GM18861 (cell line): ENCODE results near the gene KDM8.
"Not testable (repeated sequence)": the region's sequence is repeated elsewhere in the genome, so short reads cannot be mapped to it uniquely, and the experiment has no call there.

ENCODE experiments used
- ATAC-seq: cut with Tn5 transposase; IDR thresholded peaks from one replicate; pipeline ENCODE4 v1.9.1; 2021; ENCODE audit not compliant: unreplicated experiment

Gene KDM8

GRCh38 chr16:27190316-27190871 lies 12.9 kb upstream of the KDM8 start:
- ATAC-seq: no peak

DNA sequence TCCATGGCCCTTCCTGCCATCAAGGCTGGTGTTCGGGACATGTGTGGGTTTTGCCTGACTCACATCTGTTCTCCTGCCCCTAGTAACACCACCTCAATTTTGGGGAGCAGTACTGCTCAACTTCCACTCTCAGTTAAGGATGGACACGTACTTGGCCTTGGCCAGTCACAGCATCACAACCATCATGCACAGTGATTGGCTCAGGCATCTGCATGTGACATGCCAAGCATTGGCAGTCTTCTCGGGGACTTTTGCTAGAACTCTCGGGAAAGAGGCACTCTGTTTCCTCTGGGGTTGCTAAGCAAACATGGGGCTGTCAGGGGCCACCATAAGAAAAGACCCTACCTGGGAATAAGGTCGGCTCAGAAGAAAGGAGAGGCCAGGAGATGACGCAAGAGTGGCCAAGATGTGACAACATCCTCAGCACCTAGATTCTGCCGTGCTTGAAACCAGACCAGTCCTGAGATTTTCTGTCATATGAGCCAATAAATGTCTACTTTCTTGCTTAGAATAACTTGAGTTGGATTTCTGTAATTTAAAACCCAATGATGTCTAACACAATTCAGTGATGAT lies 11.9 kb upstream of the KDM8 start:
- ATAC-seq: no peak

- no peak for ATAC-seq
Observed at GRCh38 chr16:27193300-27193990, 9.9 kb upstream of the KDM8 start.

- ATAC-seq: no peak
Observed at GRCh38 chr16:27195076-27195741, 8.1 kb upstream of the KDM8 start.

GRCh38 chr16:27195941-27196595 lies 7.3 kb upstream of the KDM8 start:
- no peak for ATAC-seq

- no peak for ATAC-seq
Observed at GRCh38 chr16:27197004-27197403, 6.3 kb upstream of the KDM8 start.

DNA sequence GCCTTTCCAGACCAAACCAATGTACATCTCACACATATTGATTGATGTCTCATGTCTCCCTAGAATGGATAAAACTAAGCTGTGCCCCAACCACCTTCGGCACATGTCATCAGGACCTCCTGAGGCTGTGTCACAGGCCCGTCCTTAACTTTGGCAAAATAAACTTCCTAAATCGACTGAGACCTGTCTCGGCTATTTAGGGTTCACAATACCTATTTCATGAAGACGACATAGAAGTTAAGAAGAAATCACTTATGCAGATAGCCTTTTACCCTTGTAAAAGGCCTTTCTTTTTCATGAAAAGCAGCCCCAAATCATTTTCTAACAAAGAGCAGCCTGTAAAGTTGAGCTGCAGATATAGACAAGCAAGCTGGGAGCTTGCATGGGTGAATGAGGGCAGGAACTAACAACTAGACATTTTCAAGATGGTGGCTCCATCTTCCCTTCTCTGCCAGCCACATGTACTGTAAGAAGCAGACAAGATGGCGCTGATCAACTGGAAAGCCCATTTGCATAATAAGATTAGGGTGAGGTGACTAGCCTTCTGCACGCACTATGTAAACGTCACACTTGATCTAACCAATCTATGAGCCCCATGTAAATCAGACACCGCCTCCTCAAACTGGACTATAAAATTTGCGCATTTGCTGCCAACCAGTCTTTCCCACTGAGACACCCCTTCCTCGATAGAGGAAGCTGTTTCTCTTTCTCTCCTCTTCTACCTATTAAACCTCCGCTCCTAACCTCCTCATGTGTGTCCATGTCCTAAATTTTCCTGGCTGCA lies 4.7 kb upstream of the KDM8 start:
- no peak for ATAC-seq

GRCh38 chr16:27199235-27199586 lies 4.1 kb upstream of the KDM8 start:
- ATAC-seq: no peak

DNA sequence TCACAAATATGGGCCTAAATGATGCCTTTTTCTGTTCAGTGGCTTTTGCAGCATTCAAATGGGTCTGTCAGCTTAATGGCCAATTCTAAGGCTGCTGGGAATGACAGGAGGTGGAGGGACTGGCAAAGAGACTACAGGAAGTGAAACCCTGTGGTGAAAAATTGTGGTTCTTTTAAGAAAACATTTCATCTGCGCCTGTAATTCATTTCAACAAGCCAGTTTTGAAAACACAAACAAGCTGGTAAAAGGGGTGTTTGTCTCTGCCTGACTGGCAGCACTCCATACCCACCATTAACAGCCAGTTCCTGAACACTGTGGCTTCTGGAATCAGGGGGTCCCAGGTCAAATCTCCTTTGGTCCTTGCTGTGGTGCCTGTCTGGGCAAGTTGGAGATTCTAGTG lies 3.6 kb upstream of the KDM8 start:
- ATAC-seq: peak; percentile 30

- ATAC-seq: not testable (repeated sequence)
Observed at GRCh38 chr16:27200914-27201313, 2.4 kb upstream of the KDM8 start.

DNA sequence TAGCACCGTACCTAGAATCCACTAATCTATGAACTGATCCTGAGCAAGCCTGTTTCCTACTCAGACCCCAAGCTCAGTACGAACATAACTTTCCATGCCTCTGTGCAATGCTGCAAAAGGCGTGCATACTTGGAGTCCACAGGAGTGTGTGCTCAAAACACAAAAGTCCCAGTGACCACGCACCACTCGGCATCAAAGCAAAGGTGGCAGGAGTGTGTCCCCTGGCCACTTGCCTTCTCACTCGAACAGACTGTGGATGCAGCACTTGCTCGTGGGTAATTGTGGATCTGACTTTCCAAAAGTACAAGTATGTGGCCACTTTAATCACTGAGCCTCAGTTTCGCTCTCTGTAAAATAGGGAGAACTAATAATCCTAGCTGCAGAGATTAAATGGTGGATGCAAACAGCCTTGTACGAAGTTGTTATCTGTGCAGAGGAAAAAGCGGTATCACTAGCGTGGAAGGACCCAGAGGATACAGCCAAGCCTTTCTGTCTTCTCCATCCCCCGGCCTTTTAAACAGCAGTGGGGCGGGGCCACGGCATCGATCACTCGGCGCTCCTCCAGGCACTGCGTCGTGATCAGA lies 311 bp upstream of the KDM8 start:
- ATAC-seq: peak; percentile 37

- ATAC-seq: no peak
Observed at GRCh38 chr16:27204312-27204915, 1.1 kb downstream of the KDM8 start.

- ATAC-seq: no peak
Observed at GRCh38 chr16:27205423-27206065, 2.2 kb downstream of the KDM8 start.

GRCh38 chr16:27207121-27207520 lies 3.8 kb downstream of the KDM8 start:
- not testable (repeated sequence) for ATAC-seq

DNA sequence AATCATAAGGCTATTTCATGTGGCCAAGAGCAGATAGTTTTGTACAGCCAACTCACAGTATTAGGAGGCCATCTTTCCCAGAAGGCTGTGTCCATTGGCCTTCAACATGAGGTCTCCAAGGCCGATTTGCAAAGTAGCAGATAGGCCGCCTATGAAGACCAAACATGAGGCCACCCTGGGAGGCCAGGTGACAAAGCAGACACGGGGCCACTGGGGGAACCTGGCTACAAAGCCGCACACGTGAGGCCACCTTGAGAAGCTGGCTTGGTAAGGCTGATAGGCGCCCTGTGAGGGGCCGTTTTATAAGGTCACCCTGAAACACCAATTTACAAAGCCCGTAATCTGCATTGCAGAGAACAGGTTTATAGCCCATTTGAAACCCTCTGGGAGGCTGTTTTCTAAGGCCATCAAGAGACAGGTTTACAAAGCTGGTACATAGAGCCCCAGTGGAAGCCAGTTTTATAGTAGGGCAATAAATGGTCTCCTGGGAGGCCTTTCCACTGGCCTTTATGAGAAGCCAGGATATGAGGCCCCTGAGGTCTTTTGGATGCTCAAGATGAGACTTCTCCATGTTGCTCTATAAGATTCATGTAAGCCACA lies 4.9 kb downstream of the KDM8 start:
- ATAC-seq: no peak

DNA sequence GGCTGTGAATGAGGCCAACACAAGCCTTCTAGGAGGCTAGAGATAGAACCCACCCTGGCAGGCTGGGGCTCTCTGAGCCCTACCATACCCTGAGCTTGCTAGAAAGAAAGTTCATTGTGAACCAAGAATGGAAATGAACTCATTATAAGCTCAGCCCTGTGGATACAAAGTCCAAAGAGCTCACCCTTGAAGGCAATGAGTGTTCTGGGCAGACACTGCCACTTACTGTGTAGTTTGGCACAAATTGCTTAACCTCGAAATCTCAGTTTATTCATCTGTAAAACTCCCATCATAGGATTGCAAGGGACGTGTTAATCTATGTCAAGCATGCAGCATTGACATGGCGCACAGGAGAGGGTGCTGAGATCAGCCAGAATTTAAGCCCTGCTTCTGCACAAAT lies 5.5 kb downstream of the KDM8 start:
- no peak for ATAC-seq

- ATAC-seq: no peak
Observed at GRCh38 chr16:27209591-27209990, 6.3 kb downstream of the KDM8 start.

- ATAC-seq: no peak
Observed at GRCh38 chr16:27210174-27210573, 6.8 kb downstream of the KDM8 start.

DNA sequence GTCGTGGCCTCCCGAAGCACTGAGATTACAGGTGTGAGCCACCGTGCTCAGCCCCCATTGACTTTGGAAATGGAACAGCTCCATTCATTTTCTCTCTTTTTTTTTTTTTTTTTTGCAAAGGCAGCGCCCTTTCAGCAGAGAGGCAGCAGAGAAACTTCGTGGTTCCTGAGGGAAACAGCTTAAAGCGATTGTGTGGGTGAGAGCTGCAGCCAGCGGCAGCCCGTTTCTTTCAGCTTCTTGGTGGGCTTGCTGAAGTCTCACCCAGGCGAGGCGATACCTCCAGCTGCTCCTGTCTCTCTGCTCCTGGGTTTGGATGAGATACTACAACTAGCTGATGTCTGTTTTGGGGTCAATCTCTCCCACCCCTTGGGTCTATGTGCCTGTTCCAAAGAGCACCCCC lies 7.7 kb downstream of the KDM8 start:
- no peak for ATAC-seq
